Measurements from ENCODE around the gene GPRASP2. TPM values are rescaled to one million over a fixed set of nuclear protein-coding genes. Genes with fewer than 3 reads are reported as not detected.

Gene GPRASP2
- total and polyA plus RNA-seq, 4 donors = 1.8 to 10.2 (median 5.4) TPM

DNA sequence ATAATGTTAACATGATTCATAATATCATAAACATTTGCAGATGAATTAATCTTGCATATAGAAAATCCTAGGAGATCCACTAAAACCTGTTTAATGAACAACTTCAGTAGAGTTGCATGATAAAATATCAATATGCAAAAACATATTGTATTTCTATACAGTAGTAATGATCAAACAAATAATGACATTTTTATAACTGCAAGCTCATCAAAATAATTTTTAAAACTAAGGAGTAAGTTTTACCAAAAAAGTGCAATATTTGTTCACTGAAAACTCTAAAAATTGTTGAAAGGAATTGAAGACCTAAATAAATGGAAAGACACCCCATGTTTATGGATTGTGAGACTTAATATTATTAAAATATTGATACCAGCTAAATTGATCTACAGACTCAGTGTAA, 15.9 kb upstream of the GPRASP2 start:
- H3K27me3 ChIP-seq (ENCODE audit: control insufficient read depth in 4 of 4, insufficient read depth in 4 of 4, low read length in 3 of 4) = no peaks in the 10 kb centered on the region
- TF ChIP-seq YY1 (IDR thresholded peaks at IDR 0.05) (no peak), JUND (IDR thresholded peaks at IDR 0.05) (no peak), HNF4G (IDR thresholded peaks at IDR 0.05) (no peak), EGR1 (IDR thresholded peaks at IDR 0.05; ENCODE audit: low read depth in 2 of 2) (no peak), RAD21 (IDR thresholded peaks at IDR 0.05) (no peak), HNF4A (conservative IDR thresholded peaks at IDR 0.05) (no peak), SP1 (IDR thresholded peaks at IDR 0.05) (no peak), TAF1 (conservative IDR thresholded peaks at IDR 0.05) (no peak)
- no peaks in the 10 kb centered on the region for H3K9me3 ChIP-seq (ENCODE audit: control insufficient read depth in 4 of 4, low read length in 3 of 4)
- H3K27ac ChIP-seq (ENCODE audit: low read depth in 1 of 2, low read length in 2 of 2) = no peak overlapping the region
- H3K36me3 ChIP-seq (ENCODE audit: control insufficient read depth in 4 of 4, insufficient read depth in 3 of 4, low read depth in 1 of 4, low read length in 3 of 4) = no peaks in the 10 kb centered on the region
- no peak for DNase-seq (ENCODE audit: low spot score)
- no peaks in the 10 kb centered on the region for H3K4me1 ChIP-seq (ENCODE audit: control insufficient read depth in 4 of 4, insufficient read depth in 4 of 4, low read length in 3 of 4)
- H3K9ac ChIP-seq (ENCODE audit: low read depth in 1 of 2, low read length in 2 of 2) = no peak overlapping the region
- H3K4me3 ChIP-seq (ENCODE audit: low read depth in 1 of 3, low read length in 3 of 3) = no peak overlapping the region

DNA sequence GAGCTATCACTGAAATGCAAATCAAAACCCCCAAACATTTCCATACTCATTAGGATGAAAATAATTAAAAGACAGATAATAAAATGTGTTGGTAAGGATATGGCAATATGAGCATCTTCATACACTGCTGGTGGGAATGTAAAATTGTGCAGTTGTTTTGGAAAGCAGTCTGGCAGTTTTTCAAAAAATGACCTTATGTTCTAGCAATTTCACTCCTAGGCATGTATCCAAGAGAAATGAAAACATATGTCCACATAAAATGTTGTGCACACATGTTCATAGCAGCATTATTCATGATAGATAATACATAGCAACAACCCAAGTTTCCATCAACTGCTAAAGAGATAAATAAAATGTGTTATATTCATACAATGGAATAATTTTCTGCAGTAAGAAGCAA, 14.8 kb upstream of the GPRASP2 start:
- no peaks in the 10 kb centered on the region for H3K4me1 ChIP-seq (ENCODE audit: control insufficient read depth in 4 of 4, insufficient read depth in 4 of 4, low read length in 3 of 4)
- no peak for DNase-seq (ENCODE audit: low spot score)

More for the DNA sequence above, 14.8 kb upstream of the GPRASP2 start:
- Histone ChIP-seq H3K27ac (ENCODE audit: low read depth in 1 of 2, low read length in 2 of 2) (no peak overlapping the region), H3K9ac (ENCODE audit: low read depth in 1 of 2, low read length in 2 of 2) (no peak overlapping the region), H3K36me3 (ENCODE audit: control insufficient read depth in 4 of 4, insufficient read depth in 3 of 4, low read depth in 1 of 4, low read length in 3 of 4) (no peaks in the 10 kb centered on the region), H3K4me3 (ENCODE audit: low read depth in 1 of 3, low read length in 3 of 3) (no peak overlapping the region), H3K9me3 (ENCODE audit: control insufficient read depth in 4 of 4, low read length in 3 of 4) (no peaks in the 10 kb centered on the region), H3K27me3 (ENCODE audit: control insufficient read depth in 4 of 4, insufficient read depth in 4 of 4, low read length in 3 of 4) (no peaks in the 10 kb centered on the region)
- TF ChIP-seq EGR1 (IDR thresholded peaks at IDR 0.05; ENCODE audit: low read depth in 2 of 2) (no peak), GABPA (IDR thresholded peaks at IDR 0.05 in 1 of 2, conservative IDR thresholded peaks at IDR 0.05 in 1 of 2) (no peak), FOXA1 (IDR thresholded peaks at IDR 0.05) (no peak), HNF4G (IDR thresholded peaks at IDR 0.05) (no peak), SP1 (IDR thresholded peaks at IDR 0.05) (no peak), TAF1 (conservative IDR thresholded peaks at IDR 0.05) (no peak), JUND (IDR thresholded peaks at IDR 0.05) (no peak), YY1 (IDR thresholded peaks at IDR 0.05) (no peak)
- TF ChIP-seq, protein P1, sequence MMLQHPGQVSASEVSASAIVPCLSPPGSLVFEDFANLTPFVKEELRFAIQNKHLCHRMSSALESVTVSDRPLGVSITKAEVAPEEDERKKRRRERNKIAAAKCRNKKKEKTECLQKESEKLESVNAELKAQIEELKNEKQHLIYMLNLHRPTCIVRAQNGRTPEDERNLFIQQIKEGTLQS (IDR thresholded peaks at IDR 0.05) = no peak
- TF ChIP-seq, protein P2, sequence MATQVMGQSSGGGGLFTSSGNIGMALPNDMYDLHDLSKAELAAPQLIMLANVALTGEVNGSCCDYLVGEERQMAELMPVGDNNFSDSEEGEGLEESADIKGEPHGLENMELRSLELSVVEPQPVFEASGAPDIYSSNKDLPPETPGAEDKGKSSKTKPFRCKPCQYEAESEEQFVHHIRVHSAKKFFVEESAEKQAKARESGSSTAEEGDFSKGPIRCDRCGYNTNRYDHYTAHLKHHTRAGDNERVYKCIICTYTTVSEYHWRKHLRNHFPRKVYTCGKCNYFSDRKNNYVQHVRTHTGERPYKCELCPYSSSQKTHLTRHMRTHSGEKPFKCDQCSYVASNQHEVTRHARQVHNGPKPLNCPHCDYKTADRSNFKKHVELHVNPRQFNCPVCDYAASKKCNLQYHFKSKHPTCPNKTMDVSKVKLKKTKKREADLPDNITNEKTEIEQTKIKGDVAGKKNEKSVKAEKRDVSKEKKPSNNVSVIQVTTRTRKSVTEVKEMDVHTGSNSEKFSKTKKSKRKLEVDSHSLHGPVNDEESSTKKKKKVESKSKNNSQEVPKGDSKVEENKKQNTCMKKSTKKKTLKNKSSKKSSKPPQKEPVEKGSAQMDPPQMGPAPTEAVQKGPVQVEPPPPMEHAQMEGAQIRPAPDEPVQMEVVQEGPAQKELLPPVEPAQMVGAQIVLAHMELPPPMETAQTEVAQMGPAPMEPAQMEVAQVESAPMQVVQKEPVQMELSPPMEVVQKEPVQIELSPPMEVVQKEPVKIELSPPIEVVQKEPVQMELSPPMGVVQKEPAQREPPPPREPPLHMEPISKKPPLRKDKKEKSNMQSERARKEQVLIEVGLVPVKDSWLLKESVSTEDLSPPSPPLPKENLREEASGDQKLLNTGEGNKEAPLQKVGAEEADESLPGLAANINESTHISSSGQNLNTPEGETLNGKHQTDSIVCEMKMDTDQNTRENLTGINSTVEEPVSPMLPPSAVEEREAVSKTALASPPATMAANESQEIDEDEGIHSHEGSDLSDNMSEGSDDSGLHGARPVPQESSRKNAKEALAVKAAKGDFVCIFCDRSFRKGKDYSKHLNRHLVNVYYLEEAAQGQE (IDR thresholded peaks at IDR 0.05) = no peak
- TF ChIP-seq, protein P3, sequence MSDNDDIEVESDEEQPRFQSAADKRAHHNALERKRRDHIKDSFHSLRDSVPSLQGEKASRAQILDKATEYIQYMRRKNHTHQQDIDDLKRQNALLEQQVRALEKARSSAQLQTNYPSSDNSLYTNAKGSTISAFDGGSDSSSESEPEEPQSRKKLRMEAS (IDR thresholded peaks at IDR 0.05) = no peak
- TF ChIP-seq, protein P4, sequence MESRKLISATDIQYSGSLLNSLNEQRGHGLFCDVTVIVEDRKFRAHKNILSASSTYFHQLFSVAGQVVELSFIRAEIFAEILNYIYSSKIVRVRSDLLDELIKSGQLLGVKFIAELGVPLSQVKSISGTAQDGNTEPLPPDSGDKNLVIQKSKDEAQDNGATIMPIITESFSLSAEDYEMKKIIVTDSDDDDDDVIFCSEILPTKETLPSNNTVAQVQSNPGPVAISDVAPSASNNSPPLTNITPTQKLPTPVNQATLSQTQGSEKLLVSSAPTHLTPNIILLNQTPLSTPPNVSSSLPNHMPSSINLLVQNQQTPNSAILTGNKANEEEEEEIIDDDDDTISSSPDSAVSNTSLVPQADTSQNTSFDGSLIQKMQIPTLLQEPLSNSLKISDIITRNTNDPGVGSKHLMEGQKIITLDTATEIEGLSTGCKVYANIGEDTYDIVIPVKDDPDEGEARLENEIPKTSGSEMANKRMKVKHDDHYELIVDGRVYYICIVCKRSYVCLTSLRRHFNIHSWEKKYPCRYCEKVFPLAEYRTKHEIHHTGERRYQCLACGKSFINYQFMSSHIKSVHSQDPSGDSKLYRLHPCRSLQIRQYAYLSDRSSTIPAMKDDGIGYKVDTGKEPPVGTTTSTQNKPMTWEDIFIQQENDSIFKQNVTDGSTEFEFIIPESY (IDR thresholded peaks at IDR 0.05) = no peak
- TF ChIP-seq, protein P5, sequence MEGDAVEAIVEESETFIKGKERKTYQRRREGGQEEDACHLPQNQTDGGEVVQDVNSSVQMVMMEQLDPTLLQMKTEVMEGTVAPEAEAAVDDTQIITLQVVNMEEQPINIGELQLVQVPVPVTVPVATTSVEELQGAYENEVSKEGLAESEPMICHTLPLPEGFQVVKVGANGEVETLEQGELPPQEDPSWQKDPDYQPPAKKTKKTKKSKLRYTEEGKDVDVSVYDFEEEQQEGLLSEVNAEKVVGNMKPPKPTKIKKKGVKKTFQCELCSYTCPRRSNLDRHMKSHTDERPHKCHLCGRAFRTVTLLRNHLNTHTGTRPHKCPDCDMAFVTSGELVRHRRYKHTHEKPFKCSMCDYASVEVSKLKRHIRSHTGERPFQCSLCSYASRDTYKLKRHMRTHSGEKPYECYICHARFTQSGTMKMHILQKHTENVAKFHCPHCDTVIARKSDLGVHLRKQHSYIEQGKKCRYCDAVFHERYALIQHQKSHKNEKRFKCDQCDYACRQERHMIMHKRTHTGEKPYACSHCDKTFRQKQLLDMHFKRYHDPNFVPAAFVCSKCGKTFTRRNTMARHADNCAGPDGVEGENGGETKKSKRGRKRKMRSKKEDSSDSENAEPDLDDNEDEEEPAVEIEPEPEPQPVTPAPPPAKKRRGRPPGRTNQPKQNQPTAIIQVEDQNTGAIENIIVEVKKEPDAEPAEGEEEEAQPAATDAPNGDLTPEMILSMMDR (IDR thresholded peaks at IDR 0.05; ENCODE audit: low read depth, low read length, missing input control) = no peak
